PC-9 (cell line): Measurements from ENCODE around the gene PCDHGA8. TPM values are rescaled to one million over a fixed set of nuclear protein-coding genes. Genes with fewer than 3 reads are reported as not detected.

Source experiments
- BruUV-seq: library from RNA; stranded (reverse); fragments of 400-500 nt; replicated peaks from 2 replicates; lab custom pipeline; 2021; lab: Mats Ljungman, UMichigan
- CTCF ChIA-PET: fragments of 300-600 bp; sonication (Branson Sonifier 250); formaldehyde crosslinking; loops from one replicate; lab custom pipeline; 2022; ENCODE audit warnings: antibody characterized with exemption; lab: Charles Lee
- POLR2A ChIA-PET: fragments of 300-600 bp; sonication (Branson Sonifier 250); formaldehyde crosslinking; loops from one replicate; lab custom pipeline; 2022; ENCODE audit warnings: antibody characterized with exemption; ENCODE audit not compliant: unreplicated experiment; lab: Charles Lee
- DNase-seq, 2 experiments: peaks; one replicate each; pipeline versions ENCODE4 v3.0.0 to v3.0.0-alpha.2; 2015 to 2022; ENCODE audit warnings: mixed read lengths in 1 of 2
- H2AFZ ChIP-seq: fragments of 200-600 bp; sonication (generic); 2 replicates; pipeline ENCODE4 v1.8.1; 2017; ENCODE audit warnings: antibody characterized with exemption
- H3F3A ChIP-seq: fragments of 200-600 bp; sonication (generic); 2 replicates; pipeline ENCODE4 v1.8.1; 2017; ENCODE audit warnings: antibody characterized with exemption, mild to moderate bottlenecking, low read depth; ENCODE audit not compliant: insufficient read depth
- H3K27ac ChIP-seq: fragments of 200-600 bp; sonication (generic); 2 replicates; pipeline ENCODE4 v1.6.1; 2016; ENCODE audit warnings: mixed run types
- H3K27me3 ChIP-seq: fragments of 200-600 bp; sonication (generic); 2 replicates; pipeline ENCODE4 v1.6.1; 2016; ENCODE audit warnings: low read depth, mixed run types; ENCODE audit not compliant: insufficient read depth
- H3K36me3 ChIP-seq: fragments of 200-600 bp; sonication (generic); 2 replicates; pipeline ENCODE4 v1.6.1; 2016; ENCODE audit warnings: low read depth, mixed run types
- H3K4me1 ChIP-seq: fragments of 200-600 bp; sonication (generic); replicated peaks from 2 replicates; pipeline ENCODE4 v1.6.1; 2016; ENCODE audit warnings: mixed run types; ENCODE audit not compliant: insufficient read depth
- H3K4me2 ChIP-seq: fragments of 200-600 bp; sonication (generic); 2 replicates; pipeline ENCODE4 v1.6.1; 2017; ENCODE audit warnings: mixed run types
- H3K4me3 ChIP-seq: fragments of 200-600 bp; sonication (generic); 2 replicates; pipeline ENCODE4 v1.6.1; 2016; ENCODE audit warnings: mixed run types
- H3K79me2 ChIP-seq: fragments of 200-600 bp; sonication (generic); 2 replicates; pipeline ENCODE4 v1.6.1; 2017; ENCODE audit warnings: low read depth, mixed run types
- H3K9me2 ChIP-seq: fragments of 200-600 bp; sonication (generic); 2 replicates; pipeline ENCODE4 v1.8.1; 2017; ENCODE audit warnings: mild to moderate bottlenecking; ENCODE audit not compliant: insufficient read depth
- H3K9me3 ChIP-seq: fragments of 200-600 bp; sonication (generic); 2 replicates; pipeline ENCODE4 v1.8.1; 2016; ENCODE audit warnings: low read depth; ENCODE audit not compliant: insufficient read depth
- H4K20me1 ChIP-seq: fragments of 200-600 bp; sonication (generic); 2 replicates; pipeline ENCODE4 v1.8.1; 2017; ENCODE audit not compliant: insufficient read depth
- CTCF ChIP-seq: fragments of 200-600 bp; sonication (generic); conservative IDR thresholded peaks from 2 replicates; pipeline ENCODE4 v1.6.1; 2017; ENCODE audit warnings: mixed run types, antibody characterized with exemption, mild to moderate bottlenecking, moderate library complexity
- EZH2 ChIP-seq: fragments of 200-600 bp; sonication (generic); IDR thresholded peaks from 2 replicates; pipeline ENCODE4 v1.8.0; 2017; ENCODE audit warnings: antibody characterized with exemption, low read depth
- intact Hi-C: fragments of 100-400 bp; cut with micrococcal nuclease; formaldehyde crosslinking; loops from one replicate; pipeline ENCODE4 v1.10.0; 2022; ENCODE audit not compliant: unreplicated experiment
- total RNA-seq: library from RNA; stranded (reverse); gene quantifications from 2 replicates; pipeline ENCODE4 v1.2.3, GENCODE V29; 2021

Gene PCDHGA8
- total RNA-seq, 1 experiment from 2014 or later: not detected

GRCh38 chr5:141349917-141350619 lies 42.4 kb upstream of the PCDHGA8 start, which contains the start of gene PCDHGB1:
TSS of gene PCDHGB1 (plus strand) at chr5:141350099. CDS start at chr5:141350261, 162 bp downstream.
- no TSS peak for BruUV-seq
- Histone ChIP-seq H3K4me2 (no peak within 1 kb of the TSS), H2AFZ (peak within 1 kb of the TSS; percentile 60; the same call in 1 of the 2 replicates), H3K79me2 (no peaks in the 10 kb centered on the region), H3K9me2 (no peaks in the 10 kb centered on the region), H3K27me3 (no peaks in the 10 kb centered on the region), H3K36me3 (no peaks in the 10 kb centered on the region), H3F3A (no peaks in the 10 kb centered on the region), H3K27ac (no peak within 1 kb of the TSS), H4K20me1 (no peaks in the 10 kb centered on the region), H3K9me3 (no peaks in the 10 kb centered on the region), H3K4me1 (no peaks in the 10 kb centered on the region), H3K4me3 (no peak within 1 kb of the TSS)
- peak in 1 of 2 experiments; percentile 33 for DNase-seq
- TF ChIP-seq EZH2: no peak
- peak; percentile 44 for TF ChIP-seq CTCF
- ChIA-PET CTCF (no interaction called here), POLR2A (no interaction called here)
- intact Hi-C loops: loop anchor here (5.0 kb wide), 1 partner anchor 212 kb away; no protein-coding TSS in a partner anchor

DNA sequence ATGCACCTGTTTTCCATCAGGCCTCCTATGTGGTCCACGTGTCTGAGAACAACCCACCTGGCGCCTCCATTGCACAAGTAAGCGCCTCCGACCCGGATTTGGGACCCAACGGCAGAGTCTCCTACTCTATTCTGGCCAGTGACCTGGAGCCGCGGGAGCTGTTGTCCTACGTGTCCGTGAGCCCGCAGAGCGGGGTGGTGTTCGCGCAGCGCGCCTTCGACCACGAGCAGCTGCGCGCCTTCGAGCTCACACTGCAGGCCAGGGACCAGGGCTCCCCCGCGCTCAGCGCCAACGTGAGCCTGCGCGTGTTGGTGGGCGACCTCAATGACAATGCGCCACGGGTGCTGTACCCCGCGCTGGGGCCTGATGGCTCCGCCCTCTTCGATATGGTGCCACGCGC lies 40.8 kb upstream of the PCDHGA8 start:
- TF ChIP-seq CTCF: no peak
- TF ChIP-seq EZH2: no peak
- no peak overlapping the region for H3K27ac ChIP-seq
- intact Hi-C loops: loop anchor here (5.0 kb wide), 1 partner anchor 211 kb away; no protein-coding TSS in a partner anchor
- no peak overlapping the region for H2AFZ ChIP-seq
- no peaks in the 10 kb centered on the region for H4K20me1 ChIP-seq
- POLR2A ChIA-PET: no interaction called here
- H3K9me3 ChIP-seq: no peaks in the 10 kb centered on the region
- DNase-seq: no peak
- no peaks in the 10 kb centered on the region for H3K4me1 ChIP-seq
- no peaks in the 10 kb centered on the region for H3K9me2 ChIP-seq
- no peaks in the 10 kb centered on the region for H3K27me3 ChIP-seq
- no peak overlapping the region for H3K4me2 ChIP-seq
- H3K36me3 ChIP-seq: no peaks in the 10 kb centered on the region
- no peaks in the 10 kb centered on the region for H3F3A ChIP-seq
- CTCF ChIA-PET: no interaction called here
- H3K4me3 ChIP-seq: no peak overlapping the region
- H3K79me2 ChIP-seq: no peaks in the 10 kb centered on the region
- no TSS peak for BruUV-seq

- H4K20me1 ChIP-seq: no peaks in the 10 kb centered on the region
- no peak within 1 kb of the TSS for H3K4me3 ChIP-seq
- intact Hi-C loops: loop anchor here (5.0 kb wide), 1 partner anchor 207 kb away; no protein-coding TSS in a partner anchor
- no peaks in the 10 kb centered on the region for H3K79me2 ChIP-seq
- no peaks in the 10 kb centered on the region for H3K36me3 ChIP-seq
- no peaks in the 10 kb centered on the region for H3K4me1 ChIP-seq
- H3K4me2 ChIP-seq: no peak within 1 kb of the TSS
- TF ChIP-seq CTCF (peak; percentile 60), EZH2 (no peak)
- BruUV-seq: no TSS peak
- no peak for DNase-seq
- no peaks in the 10 kb centered on the region for H3K9me3 ChIP-seq
- H3K27me3 ChIP-seq: no peaks in the 10 kb centered on the region
- H3K9me2 ChIP-seq: no peaks in the 10 kb centered on the region
- H2AFZ ChIP-seq: no peak within 1 kb of the TSS
- no peak within 1 kb of the TSS for H3K27ac ChIP-seq
- ChIA-PET POLR2A (no interaction called here), CTCF (no interaction called here)
- H3F3A ChIP-seq: no peaks in the 10 kb centered on the region
These were observed 37.4 kb upstream of the PCDHGA8 start, which contains the start of gene PCDHGA4 for GRCh38 chr5:141354900-141355469. TSS of gene PCDHGA4 (plus strand) at chr5:141355021. CDS start at chr5:141355108, 87 bp downstream.
